Panc1 (cell line): Measurements from ENCODE around the gene SLC35F5. TPM values are rescaled to one million over a fixed set of nuclear protein-coding genes. Genes with fewer than 3 reads are reported as not detected.
A peak's percentile ranks its signal among the peaks of the same experiment; 100 is the strongest.

Experiments used
- ATAC-seq: fragments of 200-7000 bp; cut with Tn5 transposase; 2 replicates; pipeline ENCODE4 v1.9.1; 2020; ENCODE audit warnings: mild to moderate bottlenecking, moderate library complexity
- Bru-seq: library from RNA; stranded (reverse); fragments of 400-500 nt; gene quantifications from one replicate; lab custom pipeline; 2021; lab: Mats Ljungman, UMichigan
- BruChase-seq, 2 experiments: library from RNA; stranded (reverse); fragments of 400-500 nt; gene quantifications; one replicate each; lab custom pipeline; 2021; lab: Mats Ljungman, UMichigan
- BruUV-seq: library from RNA; stranded (reverse); fragments of 400-500 nt; replicated peaks from 2 replicates; lab custom pipeline; 2021; lab: Mats Ljungman, UMichigan
- CTCF ChIA-PET: fragments of 300-600 bp; sonication (Branson Sonifier 250); formaldehyde crosslinking; loops from one replicate; lab custom pipeline; 2022; ENCODE audit warnings: antibody characterized with exemption; lab: Charles Lee
- POLR2A ChIA-PET: fragments of 300-600 bp; sonication (Branson Sonifier 250); formaldehyde crosslinking; loops from one replicate; lab custom pipeline; 2022; ENCODE audit warnings: antibody characterized with exemption; lab: Charles Lee
- DNase-seq: peaks from one replicate; pipeline ENCODE4 v3.0.0-alpha.2; 2010; ENCODE audit warnings: low read depth, low spot score
- H3K27ac ChIP-seq: 2 replicates; pipeline ENCODE4 v1.5.1; 2011; ENCODE audit warnings: mild to moderate bottlenecking, low read length, inconsistent platforms
- H3K27me3 ChIP-seq: fragments of 200-500 bp; sonication (Bioruptor generic); 2 replicates; pipeline ENCODE4 v1.6.0; 2014; ENCODE audit warnings: low read length, inconsistent platforms; ENCODE audit not compliant: control insufficient read depth, insufficient read depth
- H3K36me3 ChIP-seq: fragments of 200-500 bp; sonication (Bioruptor generic); 2 replicates; pipeline ENCODE4 v1.5.1; 2014; ENCODE audit warnings: inconsistent platforms, mild to moderate bottlenecking, low read length, moderate library complexity; ENCODE audit not compliant: control insufficient read depth, insufficient read depth
- H3K4me1 ChIP-seq: 2 replicates; pipeline ENCODE4 v1.5.1; 2011; ENCODE audit warnings: inconsistent platforms, mild to moderate bottlenecking, low read length, moderate library complexity; ENCODE audit not compliant: control insufficient read depth, insufficient read depth
- H3K4me3 ChIP-seq, 2 experiments: 2 replicates each; pipeline ENCODE4 v1.5.1; 2011 to 2012; ENCODE audit warnings: low read depth in 2 of 2, low read length in 2 of 2, mild to moderate bottlenecking in 2 of 2, inconsistent platforms in 1 of 2, moderate library complexity in 1 of 2
- H3K9me3 ChIP-seq: fragments of 200-500 bp; sonication (Bioruptor generic); 2 replicates; pipeline ENCODE4 v1.5.1; 2014; ENCODE audit warnings: low read depth, mild to moderate bottlenecking, inconsistent platforms, low read length, moderate library complexity; ENCODE audit not compliant: control insufficient read depth, insufficient read depth
- CTCF ChIP-seq: fragments of 450-650 bp; IDR thresholded peaks from 2 replicates; pipeline ENCODE4 v1.5.1; 2017; ENCODE audit warnings: mild to moderate bottlenecking
- POLR2AphosphoS5 ChIP-seq: IDR thresholded peaks from 2 replicates; pipeline ENCODE4 v1.6.1; 2012; ENCODE audit warnings: mild to moderate bottlenecking, low read depth, low read length, moderate library complexity
- SIN3A ChIP-seq: IDR thresholded peaks from 2 replicates; pipeline ENCODE4 v1.6.1; 2012; ENCODE audit warnings: low read depth, mild to moderate bottlenecking, low read length, moderate library complexity, borderline replicate concordance; ENCODE audit not compliant: insufficient read depth
- TCF7L2 ChIP-seq: IDR thresholded peaks from 2 replicates; pipeline ENCODE4 v1.6.1; 2011; ENCODE audit warnings: mild to moderate bottlenecking, low read depth, low read length, inconsistent platforms
- in situ Hi-C: cut with HindIII; loops from 2 replicates; pipeline ENCODE4 v1.10.0; 2016; ENCODE audit warnings: low sequenced_read_pairs, low pct_unique_long_range_greater_than_20kb
- intact Hi-C: fragments of 100-400 bp; cut with micrococcal nuclease; formaldehyde crosslinking; loops from one replicate; pipeline ENCODE4 v1.10.0; 2022; ENCODE audit not compliant: unreplicated experiment
- long read RNA-seq: library from polyadenylated mRNA; unstranded; transcript quantifications from one replicate; pipeline ENCODE4 v2.0.0, GENCODE V29; 2021; ENCODE audit not compliant: unreplicated experiment
- polyA plus RNA-seq: library from polyadenylated mRNA; unstranded; fragments of >200 nt; gene quantifications from one replicate; pipeline ENCODE4 v1.2.1, GENCODE V29; 2012; ENCODE audit warnings: missing spikeins; ENCODE audit not compliant: insufficient read length
- total RNA-seq: library from RNA; stranded (reverse); gene quantifications from one replicate; pipeline ENCODE4 v1.2.1, GENCODE V29; 2021; ENCODE audit not compliant: unreplicated experiment
- TF ChIP-seq, protein P1 (sequence below), 2 experiments: IDR thresholded peaks; 2 replicates each; pipeline ENCODE4 v1.6.1; 2011 to 2012; ENCODE audit warnings: low read depth in 2 of 2, control low read depth in 1 of 2, low read length in 1 of 2, mild to moderate bottlenecking in 1 of 2, moderate library complexity in 1 of 2; ENCODE audit not compliant: insufficient read depth in 1 of 2

The SLC35F5 gene, protein sequence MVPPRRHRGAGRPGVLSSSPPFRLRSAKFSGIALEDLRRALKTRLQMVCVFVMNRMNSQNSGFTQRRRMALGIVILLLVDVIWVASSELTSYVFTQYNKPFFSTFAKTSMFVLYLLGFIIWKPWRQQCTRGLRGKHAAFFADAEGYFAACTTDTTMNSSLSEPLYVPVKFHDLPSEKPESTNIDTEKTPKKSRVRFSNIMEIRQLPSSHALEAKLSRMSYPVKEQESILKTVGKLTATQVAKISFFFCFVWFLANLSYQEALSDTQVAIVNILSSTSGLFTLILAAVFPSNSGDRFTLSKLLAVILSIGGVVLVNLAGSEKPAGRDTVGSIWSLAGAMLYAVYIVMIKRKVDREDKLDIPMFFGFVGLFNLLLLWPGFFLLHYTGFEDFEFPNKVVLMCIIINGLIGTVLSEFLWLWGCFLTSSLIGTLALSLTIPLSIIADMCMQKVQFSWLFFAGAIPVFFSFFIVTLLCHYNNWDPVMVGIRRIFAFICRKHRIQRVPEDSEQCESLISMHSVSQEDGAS
- total RNA-seq = 89.8 TPM
- 34.3 TPM for polyA plus RNA-seq
- percentile 93 among the genes with signal in this experiment for Bru-seq, nascent RNA
- percentile 96 among the genes with signal in this experiment for BruChase-seq, experiment 1, labeled RNA remaining after a 2-hour chase
- percentile 93 among the genes with signal in this experiment for BruChase-seq, experiment 2, labeled RNA remaining after a 6-hour chase
- long read RNA-seq, full-length matches to known transcripts = 59 of 133 reads
- long read RNA-seq, partial matches to known transcripts = 21 of 133 reads
- long read RNA-seq, other reads (novel, unspliced or antisense) = 53 of 133 reads

DNA sequence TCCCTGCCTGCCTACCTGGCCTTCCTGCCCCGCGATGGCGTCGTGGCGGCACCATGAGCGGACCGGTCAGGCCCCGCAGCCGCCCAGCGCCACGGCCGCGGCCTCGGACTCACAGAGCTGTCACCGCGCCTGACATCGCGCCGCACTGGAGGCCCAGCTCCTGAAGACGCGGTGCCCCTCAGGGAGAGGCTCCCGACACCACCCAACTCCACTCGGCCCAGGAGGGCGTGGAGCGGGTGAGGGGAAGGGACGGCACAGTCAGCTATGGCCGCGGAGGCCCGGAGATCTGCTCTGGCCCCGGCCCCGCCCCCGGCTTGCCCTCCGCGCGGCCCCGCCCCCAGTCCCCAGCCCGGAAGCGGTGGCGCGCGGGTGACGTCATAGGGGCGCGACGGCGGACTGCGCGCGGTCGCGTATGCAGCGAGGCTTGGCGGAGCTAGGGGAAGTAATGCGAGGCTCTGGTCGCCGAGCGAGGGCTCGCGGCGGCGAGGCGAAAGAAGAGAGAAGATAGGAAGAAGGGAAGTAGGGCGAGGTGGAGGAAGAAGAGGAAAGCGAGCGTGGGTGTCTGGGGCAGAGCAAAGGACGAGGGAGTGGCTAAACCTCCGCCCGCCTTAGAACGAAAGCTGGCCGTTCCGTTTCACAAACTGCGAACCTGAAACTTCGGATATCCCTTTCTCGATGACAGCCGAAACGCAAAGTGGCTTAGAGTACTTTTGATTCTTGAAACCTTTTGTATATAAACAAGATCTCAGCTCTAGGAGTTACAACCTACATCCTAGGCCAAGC, at the start of gene SLC35F5:
Gene SLC35F5 (minus strand): TSS at position 288 of the 783 bp plus-strand sequence. CDS start 233 bp downstream, at position 55.
- Histone ChIP-seq H3K9me3 (no peaks in the 10 kb centered on the region), H3K27ac (peak within 1 kb of the TSS; percentile 96), H3K4me1 (peaks cover 12% of the 10 kb centered on the region; the same call in 1 of the 2 replicates), H3K4me3 (peak within 1 kb of the TSS; percentile 85 to 89), H3K27me3 (no peaks in the 10 kb centered on the region), H3K36me3 (peaks cover 7% of the 10 kb centered on the region)
- in situ Hi-C loops = no loop called here
- BruUV-seq = no TSS peak
- ChIA-PET POLR2A (no interaction called here), CTCF (no interaction called here)
- TF ChIP-seq, protein P1, sequence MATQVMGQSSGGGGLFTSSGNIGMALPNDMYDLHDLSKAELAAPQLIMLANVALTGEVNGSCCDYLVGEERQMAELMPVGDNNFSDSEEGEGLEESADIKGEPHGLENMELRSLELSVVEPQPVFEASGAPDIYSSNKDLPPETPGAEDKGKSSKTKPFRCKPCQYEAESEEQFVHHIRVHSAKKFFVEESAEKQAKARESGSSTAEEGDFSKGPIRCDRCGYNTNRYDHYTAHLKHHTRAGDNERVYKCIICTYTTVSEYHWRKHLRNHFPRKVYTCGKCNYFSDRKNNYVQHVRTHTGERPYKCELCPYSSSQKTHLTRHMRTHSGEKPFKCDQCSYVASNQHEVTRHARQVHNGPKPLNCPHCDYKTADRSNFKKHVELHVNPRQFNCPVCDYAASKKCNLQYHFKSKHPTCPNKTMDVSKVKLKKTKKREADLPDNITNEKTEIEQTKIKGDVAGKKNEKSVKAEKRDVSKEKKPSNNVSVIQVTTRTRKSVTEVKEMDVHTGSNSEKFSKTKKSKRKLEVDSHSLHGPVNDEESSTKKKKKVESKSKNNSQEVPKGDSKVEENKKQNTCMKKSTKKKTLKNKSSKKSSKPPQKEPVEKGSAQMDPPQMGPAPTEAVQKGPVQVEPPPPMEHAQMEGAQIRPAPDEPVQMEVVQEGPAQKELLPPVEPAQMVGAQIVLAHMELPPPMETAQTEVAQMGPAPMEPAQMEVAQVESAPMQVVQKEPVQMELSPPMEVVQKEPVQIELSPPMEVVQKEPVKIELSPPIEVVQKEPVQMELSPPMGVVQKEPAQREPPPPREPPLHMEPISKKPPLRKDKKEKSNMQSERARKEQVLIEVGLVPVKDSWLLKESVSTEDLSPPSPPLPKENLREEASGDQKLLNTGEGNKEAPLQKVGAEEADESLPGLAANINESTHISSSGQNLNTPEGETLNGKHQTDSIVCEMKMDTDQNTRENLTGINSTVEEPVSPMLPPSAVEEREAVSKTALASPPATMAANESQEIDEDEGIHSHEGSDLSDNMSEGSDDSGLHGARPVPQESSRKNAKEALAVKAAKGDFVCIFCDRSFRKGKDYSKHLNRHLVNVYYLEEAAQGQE (IDR thresholded peaks at IDR 0.05; ENCODE audit: insufficient read depth in 1 of 2, low read depth in 2 of 2, low read length in 1 of 2) = 0 out of 4 replicates have a peak, but pooled peaks of 1 of the 2 experiments have one; percentile 38
- TF ChIP-seq SIN3A (no peak; the same call in 1 of the 2 replicates), TCF7L2 (no peak), CTCF (no peak), POLR2AphosphoS5 (peak; percentile 93)
- DNase-seq (no peak), ATAC-seq (peak; percentile 99)
- intact Hi-C loops = no loop called here

DNA sequence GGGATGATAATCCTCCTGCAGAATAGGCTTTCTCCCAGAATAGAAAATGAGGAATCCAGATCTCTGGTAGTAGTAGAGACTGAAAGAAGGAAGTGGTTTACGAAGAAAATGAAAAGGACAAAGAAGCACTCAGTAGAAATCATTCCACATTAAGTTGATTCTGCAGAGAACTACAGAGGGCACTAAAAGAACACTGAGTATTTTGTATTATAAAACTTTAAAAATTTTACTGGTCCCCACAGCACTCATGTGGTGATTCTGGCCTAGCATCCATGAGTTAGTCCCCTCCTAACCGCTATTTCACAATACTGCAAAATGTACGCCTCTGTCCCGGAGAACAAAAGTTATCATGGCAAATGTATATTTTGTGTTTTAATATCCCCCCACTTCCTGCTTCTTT, 42.9 kb upstream of the SLC35F5 start:
- H3K27me3 ChIP-seq = no peaks in the 10 kb centered on the region; the same call in 1 of the 2 replicates
- BruUV-seq = no TSS peak

More for the DNA sequence above, 42.9 kb upstream of the SLC35F5 start:
- TF ChIP-seq CTCF = no peak
- in situ Hi-C loops (no loop called here), intact Hi-C loops (no loop called here)
- Histone ChIP-seq H3K36me3 (no peaks in the 10 kb centered on the region), H3K4me3 (no peak overlapping the region), H3K27ac (no peak overlapping the region; the same call in 1 of the 2 replicates), H3K4me1 (0 out of 2 replicates have a peak, but pooled peaks cover 8% of the 10 kb centered on the region), H3K9me3 (no peaks in the 10 kb centered on the region)
- no peak for ATAC-seq
- ChIA-PET POLR2A (no interaction called here), CTCF (no interaction called here)
- no peak for DNase-seq
